GM19395 (cell line): ENCODE measurements around the gene TRPV2.
"Not testable (repeated sequence)": the region's sequence is repeated elsewhere in the genome, so short reads cannot be mapped to it uniquely, and the experiment has no call there.

ENCODE experiments used
- ATAC-seq: cut with Tn5 transposase; IDR thresholded peaks from one replicate; pipeline ENCODE4 v1.9.1; 2021; ENCODE audit warnings: mild to moderate bottlenecking, moderate library complexity; ENCODE audit not compliant: unreplicated experiment

The TRPV2 gene

GRCh38 chr17:16452268-16452667, 36.9 kb downstream of the TRPV2 start:
- ATAC-seq: not testable (repeated sequence)

- no peak for ATAC-seq
Measured at GRCh38 chr17:16453493-16453851, 38.1 kb downstream of the TRPV2 start.

- ATAC-seq: no peak
Measured at GRCh38 chr17:16455997-16456741, 40.8 kb downstream of the TRPV2 start.

GRCh38 chr17:16456742-16457316, 41.5 kb downstream of the TRPV2 start:
- no peak for ATAC-seq

GRCh38 chr17:16459271-16459670, 43.9 kb downstream of the TRPV2 start:
- no peak for ATAC-seq

GRCh38 chr17:16459855-16460550, 44.6 kb downstream of the TRPV2 start:
- no peak for ATAC-seq

- ATAC-seq: no peak
Measured at GRCh38 chr17:16460796-16461605, 45.6 kb downstream of the TRPV2 start.

- ATAC-seq: no peak
Measured at GRCh38 chr17:16461606-16461866, 46.2 kb downstream of the TRPV2 start.

- no peak for ATAC-seq
Measured at GRCh38 chr17:16462070-16462864, 46.9 kb downstream of the TRPV2 start.

- no peak for ATAC-seq
Measured at GRCh38 chr17:16463358-16464302, 48.3 kb downstream of the TRPV2 start.

GRCh38 chr17:16464303-16465051, 49.1 kb downstream of the TRPV2 start:
- ATAC-seq: no peak

- no peak for ATAC-seq
Measured at GRCh38 chr17:16465052-16465312, 49.6 kb downstream of the TRPV2 start.

GRCh38 chr17:16465861-16466338, 50.5 kb downstream of the TRPV2 start:
- no peak for ATAC-seq

- no peak for ATAC-seq
Measured at GRCh38 chr17:16466407-16466806, 51.0 kb downstream of the TRPV2 start.

- no peak for ATAC-seq
Measured at GRCh38 chr17:16467044-16467443, 51.7 kb downstream of the TRPV2 start.

- no peak for ATAC-seq
Measured at GRCh38 chr17:16467886-16468285, 52.5 kb downstream of the TRPV2 start.

- no peak for ATAC-seq
Measured at GRCh38 chr17:16468428-16468992, 53.1 kb downstream of the TRPV2 start.

GRCh38 chr17:16470265-16470664, 54.9 kb downstream of the TRPV2 start:
- ATAC-seq: no peak

- no peak for ATAC-seq
Measured at GRCh38 chr17:16471295-16471694, 55.9 kb downstream of the TRPV2 start.
